Glutamatergic neuron (in vitro differentiated cells): ENCODE data around the gene CAPRIN1. TPM values are rescaled to one million over a fixed set of nuclear protein-coding genes. Genes with fewer than 3 reads are reported as not detected.

Source experiments
- DNase-seq: peaks from one replicate; pipeline ENCODE4 v3.0.0; 2022
- H3K27ac Mint-ChIP-seq: one replicate; pipeline ENCODE4 v1.8.0; 2020; ENCODE audit warnings: mild to moderate bottlenecking, mixed read lengths, inconsistent platforms; ENCODE audit not compliant: unreplicated experiment
- H3K27me3 Mint-ChIP-seq: one replicate; pipeline ENCODE4 v1.8.0; 2020; ENCODE audit warnings: mild to moderate bottlenecking, moderate library complexity, mixed read lengths, inconsistent platforms; ENCODE audit not compliant: unreplicated experiment
- H3K36me3 Mint-ChIP-seq: one replicate; pipeline ENCODE4 v1.8.0; 2020; ENCODE audit warnings: mild to moderate bottlenecking, mixed read lengths, inconsistent platforms; ENCODE audit not compliant: unreplicated experiment
- H3K4me1 Mint-ChIP-seq: one replicate; pipeline ENCODE4 v1.8.0; 2020; ENCODE audit warnings: mild to moderate bottlenecking, low read depth, mixed read lengths, inconsistent platforms; ENCODE audit not compliant: unreplicated experiment
- H3K4me3 Mint-ChIP-seq: one replicate; pipeline ENCODE4 v1.8.0; 2020; ENCODE audit warnings: mild to moderate bottlenecking, mixed read lengths, inconsistent platforms; ENCODE audit not compliant: unreplicated experiment
- H3K9me3 Mint-ChIP-seq: one replicate; pipeline ENCODE4 v1.8.0; 2020; ENCODE audit warnings: mild to moderate bottlenecking, moderate library complexity, mixed read lengths, inconsistent platforms; ENCODE audit not compliant: unreplicated experiment
- CTCF ChIP-seq: fragments of 200-600 bp; sonication (generic); IDR thresholded peaks from one replicate; pipeline ENCODE4 v1.5.0; 2021; ENCODE audit not compliant: partially characterized antibody, unreplicated experiment
- total RNA-seq: library from RNA; stranded (reverse); fragmentation: NEBNext Ultra II Directional; extraction: Animal tissue kit (Norgen Biotek cat#: 25700); gene quantifications from one replicate; pipeline ENCODE4 v1.2.1, GENCODE V29; 2021; ENCODE audit not compliant: unreplicated experiment

CAPRIN1 gene
- total RNA-seq, 1 donor from 2014 or later, result 356 TPM

- no peaks in the 10 kb centered on the region for H3K36me3 Mint-ChIP-seq
- no peak overlapping the region for H3K27ac Mint-ChIP-seq
- no peaks in the 10 kb centered on the region for H3K27me3 Mint-ChIP-seq
- no peak for DNase-seq
- H3K4me3 Mint-ChIP-seq, result no peak overlapping the region
- H3K9me3 Mint-ChIP-seq, result no peaks in the 10 kb centered on the region
- TF ChIP-seq CTCF, result no peak
- peaks cover 5% of the 10 kb centered on the region for H3K4me1 Mint-ChIP-seq
Measured at GRCh38 chr11:34072832-34073231, 21.3 kb downstream of the CAPRIN1 start.

- H3K36me3 Mint-ChIP-seq, result no peaks in the 10 kb centered on the region
- H3K9me3 Mint-ChIP-seq, result peaks cover 3% of the 10 kb centered on the region
- no peak overlapping the region for H3K27ac Mint-ChIP-seq
- H3K27me3 Mint-ChIP-seq, result no peaks in the 10 kb centered on the region
- no peak for DNase-seq
- H3K4me3 Mint-ChIP-seq, result no peak overlapping the region
- no peak for TF ChIP-seq CTCF
- H3K4me1 Mint-ChIP-seq, result peaks cover under 1% of the 10 kb centered on the region
Measured at GRCh38 chr11:34074391-34074790, 22.9 kb downstream of the CAPRIN1 start.

GRCh38 chr11:34075178-34075820 lies 23.8 kb downstream of the CAPRIN1 start:
- no peak for TF ChIP-seq CTCF
- no peaks in the 10 kb centered on the region for H3K4me1 Mint-ChIP-seq
- no peaks in the 10 kb centered on the region for H3K36me3 Mint-ChIP-seq
- H3K27ac Mint-ChIP-seq, result no peak overlapping the region
- peaks cover 3% of the 10 kb centered on the region for H3K9me3 Mint-ChIP-seq
- DNase-seq, result no peak
- no peaks in the 10 kb centered on the region for H3K27me3 Mint-ChIP-seq
- no peak overlapping the region for H3K4me3 Mint-ChIP-seq

- peaks cover 2% of the 10 kb centered on the region for H3K27me3 Mint-ChIP-seq
- H3K36me3 Mint-ChIP-seq, result no peaks in the 10 kb centered on the region
- TF ChIP-seq CTCF, result no peak
- H3K27ac Mint-ChIP-seq, result peak overlapping the region; percentile 31
- H3K9me3 Mint-ChIP-seq, result peaks cover 4% of the 10 kb centered on the region
- no peak overlapping the region for H3K4me3 Mint-ChIP-seq
- no peak for DNase-seq
- H3K4me1 Mint-ChIP-seq, result no peaks in the 10 kb centered on the region
Measured at GRCh38 chr11:34080609-34081008, 29.1 kb downstream of the CAPRIN1 start.

- Mint-ChIP-seq H3K9me3 (peaks cover 2% of the 10 kb centered on the region), H3K4me1 (no peaks in the 10 kb centered on the region), H3K4me3 (no peak overlapping the region), H3K36me3 (no peaks in the 10 kb centered on the region), H3K27ac (no peak overlapping the region), H3K27me3 (peaks cover 2% of the 10 kb centered on the region)
- TF ChIP-seq CTCF, result no peak
- DNase-seq, result no peak
Measured at GRCh38 chr11:34084637-34085036, 33.1 kb downstream of the CAPRIN1 start.
